Neural cell (in vitro differentiated cells): Measurements from ENCODE around the gene MCC.

Experiments
- CTCF ChIP-seq: fragments of 450-650 bp; IDR thresholded peaks from 2 replicates; pipeline ENCODE4 v1.5.1; 2014; ENCODE audit warnings: antibody characterized with exemption, mild to moderate bottlenecking, moderate library complexity; ENCODE audit not compliant: poor library complexity, severe bottlenecking
- EP300 ChIP-seq: fragments of 450-650 bp; conservative IDR thresholded peaks from 2 replicates; pipeline ENCODE4 v1.6.1; 2014; ENCODE audit warnings: antibody characterized with exemption, mild to moderate bottlenecking, moderate library complexity; ENCODE audit not compliant: poor library complexity, severe bottlenecking
- EZH2 ChIP-seq: fragments of 200-600, 300-800 bp; shearing (Covaris generic), sonication (generic); IDR thresholded peaks from 2 replicates; pipeline ENCODE4 v1.6.1; 2014; ENCODE audit warnings: antibody characterized with exemption, low read length, borderline replicate concordance, mild to moderate bottlenecking; ENCODE audit not compliant: insufficient read depth, poor library complexity, severe bottlenecking

DNA sequence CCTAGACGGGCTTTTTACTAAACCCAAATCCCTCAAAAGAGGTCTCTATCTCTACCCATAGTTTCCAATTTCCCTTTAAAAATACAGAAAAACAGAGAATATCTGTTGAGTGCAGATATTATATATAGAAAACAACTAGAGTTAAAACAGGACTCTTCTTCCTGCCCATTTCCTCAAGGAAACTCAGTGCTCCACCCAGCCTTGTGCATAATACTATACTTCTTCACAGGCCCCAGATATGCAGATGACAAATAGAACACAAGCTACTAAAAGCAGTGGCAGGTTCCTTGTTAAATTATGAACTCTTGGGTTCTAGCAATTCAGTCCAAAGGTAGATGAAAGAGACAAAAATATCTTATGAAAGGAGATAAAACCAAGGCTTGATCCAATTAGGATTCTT lies 253.7 kb downstream of the MCC start:
- no peak for TF ChIP-seq CTCF
- no peak for TF ChIP-seq EP300
- no peak for TF ChIP-seq EZH2
